ENCODE results near the gene PLXNA4.

DNA sequence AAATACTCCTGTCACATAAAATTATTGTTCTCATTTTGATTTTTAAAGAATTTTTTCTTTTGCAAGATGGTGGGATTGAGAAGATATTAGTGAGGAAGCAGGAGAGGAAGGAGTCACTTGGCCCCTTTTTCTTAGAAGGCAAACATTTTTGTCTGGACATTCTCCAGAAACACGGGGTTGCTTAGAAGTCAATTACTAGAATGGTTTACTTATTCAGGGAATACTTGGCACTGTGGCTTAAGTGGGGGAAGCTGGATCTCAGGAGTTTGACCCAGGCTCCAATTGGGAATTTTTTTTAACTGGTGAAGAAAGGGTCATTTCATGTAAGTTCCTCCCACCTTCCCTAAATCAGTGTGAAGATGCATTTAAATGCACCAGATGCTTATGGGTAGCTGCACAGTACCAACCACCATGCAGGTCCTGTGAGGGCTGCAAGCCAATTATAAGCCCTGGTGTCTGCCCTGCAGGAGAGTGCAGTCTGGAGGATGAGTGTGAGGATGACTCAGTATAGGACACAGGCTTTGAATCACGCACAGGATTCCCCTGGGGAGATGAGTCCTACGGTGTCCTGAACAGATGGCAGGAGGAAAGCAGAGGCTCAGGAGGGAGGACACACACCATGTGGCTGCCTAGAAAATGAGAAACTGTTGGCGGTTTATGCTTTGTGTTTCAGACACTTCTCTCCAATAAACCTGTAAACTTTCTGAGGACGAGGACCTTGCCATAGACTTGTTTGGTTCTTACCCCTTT lies 299.1 kb downstream of the PLXNA4 start:
- TF ChIP-seq POLR2A (IDR thresholded peaks at IDR 0.05), result no peak
- TF ChIP-seq, protein P1, sequence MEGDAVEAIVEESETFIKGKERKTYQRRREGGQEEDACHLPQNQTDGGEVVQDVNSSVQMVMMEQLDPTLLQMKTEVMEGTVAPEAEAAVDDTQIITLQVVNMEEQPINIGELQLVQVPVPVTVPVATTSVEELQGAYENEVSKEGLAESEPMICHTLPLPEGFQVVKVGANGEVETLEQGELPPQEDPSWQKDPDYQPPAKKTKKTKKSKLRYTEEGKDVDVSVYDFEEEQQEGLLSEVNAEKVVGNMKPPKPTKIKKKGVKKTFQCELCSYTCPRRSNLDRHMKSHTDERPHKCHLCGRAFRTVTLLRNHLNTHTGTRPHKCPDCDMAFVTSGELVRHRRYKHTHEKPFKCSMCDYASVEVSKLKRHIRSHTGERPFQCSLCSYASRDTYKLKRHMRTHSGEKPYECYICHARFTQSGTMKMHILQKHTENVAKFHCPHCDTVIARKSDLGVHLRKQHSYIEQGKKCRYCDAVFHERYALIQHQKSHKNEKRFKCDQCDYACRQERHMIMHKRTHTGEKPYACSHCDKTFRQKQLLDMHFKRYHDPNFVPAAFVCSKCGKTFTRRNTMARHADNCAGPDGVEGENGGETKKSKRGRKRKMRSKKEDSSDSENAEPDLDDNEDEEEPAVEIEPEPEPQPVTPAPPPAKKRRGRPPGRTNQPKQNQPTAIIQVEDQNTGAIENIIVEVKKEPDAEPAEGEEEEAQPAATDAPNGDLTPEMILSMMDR (IDR thresholded peaks at IDR 0.05), result no peak
